ENCODE data around the gene PBLD. TPM values are rescaled to one million over a fixed set of nuclear protein-coding genes. Genes with fewer than 3 reads are reported as not detected.

PBLD gene
- total and polyA plus RNA-seq, 9 of the 15 experiments (the other 6 are each of a cell fraction or from before 2014, with no cell fraction given): 1.2 to 4.3 (median 2.5) TPM

GRCh38 chr10:68238371-68238770 lies 94.4 kb downstream of the PBLD start:
- H3K9ac ChIP-seq (ENCODE audit: insufficient read depth in 1 of 2, low read depth in 2 of 2, low read length in 2 of 2): no peak overlapping the region
- no peak overlapping the region for H3K4me3 ChIP-seq
- H3K9me3 ChIP-seq (replicated peaks; ENCODE audit: control insufficient read depth, insufficient read depth, low read depth, low read length): no peaks in the 10 kb centered on the region
- in situ Hi-C loops (cut with MboI): no loop called here
- TF ChIP-seq ZNF511 (CRISPR knock-in tag; IDR thresholded peaks at IDR 0.05): no peak
- no peak for TF ChIP-seq ZBTB11 (CRISPR knock-in tag; IDR thresholded peaks at IDR 0.05)
- TF ChIP-seq DDX20 (tag; IDR thresholded peaks at IDR 0.05; ENCODE audit: low read depth): no peak
- TF ChIP-seq CHD4 (IDR thresholded peaks at IDR 0.05; ENCODE audit: insufficient read depth, insufficient replicate concordance, low read depth, low read length, poor library complexity, severe bottlenecking): no peak
- no peak for TF ChIP-seq ZNF280A (IDR thresholded peaks at IDR 0.05; ENCODE audit: low read depth, partially characterized antibody)
- no peaks in the 10 kb centered on the region for H3K79me2 ChIP-seq (ENCODE audit: control insufficient read depth, insufficient read depth, low read length)
- POLR2A ChIA-PET: interaction anchor here (0.7 kb wide), 1 partner anchor 40 kb away, joined by 3 read pairs; no protein-coding TSS in a partner anchor
- peaks cover 22 to 34% of the 10 kb centered on the region in 2 experiments for H3K27me3 ChIP-seq (ENCODE audit: control insufficient read depth in 2 of 2, insufficient read depth in 2 of 2, low read length in 2 of 2)
- ATAC-seq (peak; percentile 13; the same call in 2 of the 3 replicates), DNase-seq (ENCODE audit: extremely low read depth in 1 of 4, low spot score in 3 of 4) (no peak), FAIRE-seq (no peak)
- H3K4me2 ChIP-seq (ENCODE audit: insufficient read depth, low read length): no peak overlapping the region
- intact Hi-C loops (cut with micrococcal nuclease): no loop called here
- H2AFZ ChIP-seq (ENCODE audit: low read depth, low read length): no peak overlapping the region
- H3K9me1 ChIP-seq (ENCODE audit: control insufficient read depth, insufficient read depth, low read length): no peaks in the 10 kb centered on the region
- H3K36me3 ChIP-seq (ENCODE audit: control insufficient read depth, insufficient read depth, low read length): no peaks in the 10 kb centered on the region
- CTCF ChIA-PET (ENCODE audit: low intra/inter-chr PET ratio): no interaction called here
- H3K27ac ChIP-seq (ENCODE audit: extremely low read depth, low read depth, low read length): no peak overlapping the region
- 1% methylated on average over 6 of the region's 6 CpGs for WGBS (ENCODE audit: insufficient coverage, low coverage, missing lambda C conversion rate)
- H4K20me1 ChIP-seq (replicated peaks; ENCODE audit: control insufficient read depth, insufficient read depth, low read length): no peaks in the 10 kb centered on the region
- no TSS peak for BruUV-seq (replicated peaks)
- no peaks in the 10 kb centered on the region for H3K4me1 ChIP-seq (replicated peaks in 1 of 2; ENCODE audit: control insufficient read depth in 2 of 2, insufficient read depth in 2 of 2, low read length in 2 of 2)
